C4-2B (cell line): ENCODE results near the gene CARD10.

Source experiments
- H3K27ac ChIP-seq: fragments of 450-650 bp; 2 replicates; pipeline ENCODE4 v1.5.1; 2017
- ZFX ChIP-seq: fragments of 450-650 bp; IDR thresholded peaks from 2 replicates; pipeline ENCODE4 v1.6.1; 2017
- TF ChIP-seq, protein P1 (sequence below): fragments of 450-650 bp; conservative IDR thresholded peaks from 2 replicates; pipeline ENCODE4 v1.5.1; 2017; ENCODE audit warnings: mild to moderate bottlenecking

Gene CARD10

GRCh38 chr22:37448516-37449127 is 70.6 kb downstream of the CARD10 start:
- TF ChIP-seq, protein P1, sequence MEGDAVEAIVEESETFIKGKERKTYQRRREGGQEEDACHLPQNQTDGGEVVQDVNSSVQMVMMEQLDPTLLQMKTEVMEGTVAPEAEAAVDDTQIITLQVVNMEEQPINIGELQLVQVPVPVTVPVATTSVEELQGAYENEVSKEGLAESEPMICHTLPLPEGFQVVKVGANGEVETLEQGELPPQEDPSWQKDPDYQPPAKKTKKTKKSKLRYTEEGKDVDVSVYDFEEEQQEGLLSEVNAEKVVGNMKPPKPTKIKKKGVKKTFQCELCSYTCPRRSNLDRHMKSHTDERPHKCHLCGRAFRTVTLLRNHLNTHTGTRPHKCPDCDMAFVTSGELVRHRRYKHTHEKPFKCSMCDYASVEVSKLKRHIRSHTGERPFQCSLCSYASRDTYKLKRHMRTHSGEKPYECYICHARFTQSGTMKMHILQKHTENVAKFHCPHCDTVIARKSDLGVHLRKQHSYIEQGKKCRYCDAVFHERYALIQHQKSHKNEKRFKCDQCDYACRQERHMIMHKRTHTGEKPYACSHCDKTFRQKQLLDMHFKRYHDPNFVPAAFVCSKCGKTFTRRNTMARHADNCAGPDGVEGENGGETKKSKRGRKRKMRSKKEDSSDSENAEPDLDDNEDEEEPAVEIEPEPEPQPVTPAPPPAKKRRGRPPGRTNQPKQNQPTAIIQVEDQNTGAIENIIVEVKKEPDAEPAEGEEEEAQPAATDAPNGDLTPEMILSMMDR, result no peak
- TF ChIP-seq ZFX, result no peak

DNA sequence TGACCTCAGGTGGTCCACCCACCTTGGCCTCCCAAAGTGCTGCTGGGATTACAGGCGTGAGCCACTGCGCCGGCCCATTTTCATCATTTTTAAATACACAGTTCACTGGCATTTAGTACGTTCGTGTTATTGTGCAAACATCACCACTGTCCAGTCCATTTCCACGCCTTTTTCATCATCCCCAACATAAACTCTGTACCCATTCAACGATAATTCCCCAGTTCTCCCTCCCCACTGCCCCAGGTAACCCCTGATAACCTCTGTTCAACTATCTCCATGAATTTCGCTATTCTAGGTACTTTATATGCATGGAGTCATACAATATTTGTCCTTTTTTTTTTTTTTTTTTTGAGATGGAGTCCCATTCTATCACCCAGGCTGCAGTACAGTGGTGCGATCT is 73.7 kb downstream of the CARD10 start:
- no peak overlapping the region for H3K27ac ChIP-seq
- TF ChIP-seq, protein P1, result no peak
- no peak for TF ChIP-seq ZFX

More at GRCh38 chr22:37448516-37449127, 70.6 kb downstream of the CARD10 start:
- no peak overlapping the region for H3K27ac ChIP-seq

- no peak overlapping the region for H3K27ac ChIP-seq
- TF ChIP-seq, protein P1, result no peak
- no peak for TF ChIP-seq ZFX
Measured at GRCh38 chr22:37443977-37444376, 75.2 kb downstream of the CARD10 start.

GRCh38 chr22:37443086-37443485 is 76.1 kb downstream of the CARD10 start:
- no peak overlapping the region for H3K27ac ChIP-seq
- TF ChIP-seq ZFX, result no peak

- TF ChIP-seq, protein P1, result no peak
- no peak for TF ChIP-seq ZFX
- H3K27ac ChIP-seq, result no peak overlapping the region
Measured at GRCh38 chr22:37442537-37442936, 76.7 kb downstream of the CARD10 start.

DNA sequence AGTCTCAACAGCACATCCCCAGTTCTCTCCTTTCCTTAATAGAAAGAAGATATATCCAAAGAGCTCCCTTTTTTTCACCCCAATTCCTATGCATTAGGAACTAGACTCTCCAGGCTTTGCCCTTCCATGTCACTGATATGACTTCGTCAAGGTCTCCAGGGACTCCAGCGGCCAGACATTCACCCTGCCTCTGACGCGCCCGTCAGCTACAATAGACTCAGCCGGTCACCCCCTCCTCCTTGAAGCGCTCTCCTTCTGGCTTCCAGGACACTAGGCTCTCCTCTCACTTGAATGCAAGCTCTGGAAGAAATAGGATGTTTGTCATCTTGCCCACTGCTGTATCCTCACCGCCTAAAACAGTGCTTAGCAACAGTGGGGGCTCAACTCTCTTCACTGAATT is 77.1 kb downstream of the CARD10 start:
- H3K27ac ChIP-seq, result no peak overlapping the region
- TF ChIP-seq ZFX, result no peak
- TF ChIP-seq, protein P1, result no peak

DNA sequence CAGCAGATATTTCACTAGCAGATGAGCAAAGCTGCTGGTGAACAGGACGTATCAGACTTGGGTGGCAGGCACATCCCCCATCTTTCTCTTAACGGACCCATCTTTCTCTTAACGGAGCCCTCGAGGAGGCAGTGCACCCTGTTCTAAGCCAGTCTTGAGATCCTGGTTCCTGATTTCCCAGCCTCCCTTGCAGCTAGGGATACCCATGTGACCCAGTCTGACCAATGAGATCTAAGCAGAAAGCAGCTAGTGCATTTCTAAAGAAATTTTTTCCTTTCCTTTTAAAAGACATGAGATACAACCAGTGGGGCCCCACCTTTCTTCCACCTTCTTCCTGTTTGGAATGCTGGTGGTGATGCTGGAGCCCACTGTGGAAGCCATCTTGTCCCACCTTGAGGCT is 78.3 kb downstream of the CARD10 start:
- no peak for TF ChIP-seq ZFX
- TF ChIP-seq, protein P1, result no peak
- H3K27ac ChIP-seq, result no peak overlapping the region
